GM19452 (cell line): ENCODE results near the gene PLEK.
"Not testable (repeated sequence)": the region's sequence is repeated elsewhere in the genome, so short reads cannot be mapped to it uniquely, and the experiment has no call there.

Source experiments
- ATAC-seq: cut with Tn5 transposase; IDR thresholded peaks from one replicate; pipeline ENCODE4 v1.9.1; 2021; ENCODE audit not compliant: unreplicated experiment

Gene PLEK

GRCh38 chr2:68365087-68365486 is at the start of gene PLEK:
Gene PLEK, plus strand, starts transcription at chr2:68365282. Its CDS starts 70 bp downstream, at chr2:68365352.
- ATAC-seq, result peak; percentile 66

DNA sequence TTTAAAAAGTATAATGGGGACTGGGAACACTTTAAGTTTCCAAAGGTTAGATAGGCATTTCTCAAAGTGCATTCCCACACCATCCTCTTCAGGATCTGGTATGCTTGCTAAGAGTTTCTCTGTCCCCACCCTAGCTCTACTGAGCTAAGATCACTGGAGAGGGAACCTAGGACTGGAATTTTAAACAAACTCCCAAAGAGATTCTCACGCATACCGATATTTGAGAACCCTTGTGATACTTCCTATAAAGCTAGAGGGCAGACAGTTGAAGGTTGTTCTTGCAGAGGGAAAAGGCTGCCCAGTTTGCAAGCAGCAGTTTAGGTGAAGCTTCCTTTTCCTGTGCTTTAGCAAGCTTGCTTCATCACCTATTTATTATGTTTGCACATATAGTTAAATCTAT is 49.0 kb upstream of the PLEK start:
- ATAC-seq, result no peak

DNA sequence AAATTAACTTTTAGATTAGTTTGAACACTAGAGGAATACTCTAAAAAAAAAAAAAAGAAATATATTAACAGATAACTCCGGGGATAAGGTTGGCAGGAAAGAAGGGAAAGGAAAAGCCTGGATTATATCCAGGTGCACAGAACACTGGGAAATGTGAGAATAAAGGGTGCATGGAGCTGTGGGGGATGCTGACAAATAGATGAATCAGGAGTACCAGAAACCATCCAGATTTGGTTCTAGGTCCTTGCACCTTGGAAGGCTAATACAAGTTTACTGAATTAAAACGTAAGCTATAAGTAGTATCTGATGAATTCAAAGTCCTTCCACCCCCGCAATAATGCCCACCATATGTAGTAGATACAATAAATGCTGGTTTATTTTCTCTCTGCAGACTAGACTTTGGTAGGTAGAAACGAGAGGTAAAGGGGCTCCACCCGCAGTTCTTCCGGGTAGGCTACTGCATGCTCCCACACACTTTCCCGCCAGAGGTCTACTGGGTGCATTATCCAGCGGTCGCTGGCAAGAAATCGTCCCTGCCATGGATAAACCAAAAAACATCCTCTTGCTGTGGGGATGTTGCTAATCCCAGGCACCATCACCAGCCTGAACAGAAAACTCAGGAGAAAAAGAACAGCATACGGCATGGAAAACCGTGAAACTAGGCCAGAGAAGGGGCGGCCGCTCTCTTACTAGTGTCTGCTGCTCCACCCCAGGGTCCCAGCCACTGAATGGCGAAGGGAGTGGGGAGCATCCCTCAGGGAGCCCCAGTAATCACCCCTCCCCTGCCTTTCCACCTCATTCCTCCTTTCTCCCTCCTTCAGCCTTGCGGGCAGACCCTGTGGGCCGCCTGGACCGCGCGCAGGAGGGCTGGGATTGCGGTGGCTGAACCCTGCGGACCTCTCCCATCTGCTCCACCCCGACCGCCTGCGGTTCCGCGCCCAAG is 46.8 kb upstream of the PLEK start:
- ATAC-seq, result no peak

- ATAC-seq, result no peak
Measured at GRCh38 chr2:68318914-68319397, 46.1 kb upstream of the PLEK start.

- no peak for ATAC-seq
Measured at GRCh38 chr2:68319398-68320117, 45.5 kb upstream of the PLEK start, which contains the start of gene CNRIP1. Gene CNRIP1, minus strand, starts transcription at chr2:68319949. Its CDS starts 549 bp downstream, at chr2:68319400.

DNA sequence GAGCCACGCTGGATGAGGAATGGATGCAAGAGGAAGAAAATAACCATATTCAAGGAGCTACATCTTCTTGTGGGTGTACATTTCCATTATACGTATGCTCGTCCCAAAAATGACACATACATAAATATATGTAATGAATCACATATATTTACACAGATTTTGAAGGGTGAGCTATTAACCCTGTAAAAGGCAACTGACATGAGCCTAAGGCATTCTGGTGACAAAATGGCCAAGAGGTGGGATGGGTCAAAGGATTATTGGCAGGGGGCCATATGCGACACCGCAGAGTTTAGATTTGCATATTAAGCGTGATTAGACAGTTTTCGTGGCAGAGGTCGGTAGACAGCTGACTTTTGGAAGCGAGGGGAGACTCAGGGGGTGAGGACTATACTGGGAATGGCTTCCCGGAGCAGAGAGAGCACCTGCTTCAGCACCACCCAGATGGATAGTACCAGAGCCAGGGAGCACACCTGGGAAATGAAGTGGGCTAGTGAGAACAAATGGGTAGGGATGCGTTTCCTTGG is 44.9 kb upstream of the PLEK start:
- no peak for ATAC-seq

DNA sequence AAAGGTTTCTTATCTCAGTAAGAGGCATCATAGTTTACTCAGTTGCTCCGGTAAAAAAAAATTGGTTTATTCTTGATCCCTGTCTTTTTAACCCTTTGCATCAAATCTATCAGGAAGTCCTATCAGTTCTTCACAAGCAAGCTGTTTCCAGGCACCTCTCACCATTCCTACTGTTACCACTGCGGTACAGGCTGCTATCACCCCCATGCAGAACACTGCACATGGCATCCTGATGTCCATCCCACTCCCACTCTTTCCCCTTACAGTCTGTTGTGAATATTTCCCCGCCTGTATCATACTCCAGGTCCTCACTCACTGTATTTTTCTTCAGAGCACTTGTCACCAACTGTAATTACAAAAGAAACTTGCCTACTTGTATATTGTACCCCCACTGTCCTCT is 40.0 kb upstream of the PLEK start:
- no peak for ATAC-seq

- no peak for ATAC-seq
Measured at GRCh38 chr2:68328901-68329300, 36.2 kb upstream of the PLEK start.

DNA sequence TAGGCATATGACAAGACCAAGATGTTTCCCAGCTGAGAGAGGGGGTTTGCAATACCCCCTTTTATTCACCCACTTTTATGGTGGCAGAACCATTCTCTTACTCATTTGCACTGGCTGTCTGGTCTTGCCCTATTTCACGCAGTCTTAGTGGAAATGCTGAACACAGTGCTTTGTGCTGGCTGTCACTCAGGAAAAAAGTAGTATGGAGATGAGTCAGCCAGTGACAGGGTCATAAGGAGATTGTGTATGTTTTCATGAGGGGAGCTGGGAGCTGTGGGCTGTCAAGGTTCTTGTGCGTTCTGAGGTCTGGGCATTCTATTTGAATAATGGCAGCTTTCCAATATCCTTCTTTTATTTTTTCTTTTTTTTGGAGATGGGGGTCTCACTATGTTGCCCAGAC is 34.4 kb upstream of the PLEK start:
- ATAC-seq, result no peak

DNA sequence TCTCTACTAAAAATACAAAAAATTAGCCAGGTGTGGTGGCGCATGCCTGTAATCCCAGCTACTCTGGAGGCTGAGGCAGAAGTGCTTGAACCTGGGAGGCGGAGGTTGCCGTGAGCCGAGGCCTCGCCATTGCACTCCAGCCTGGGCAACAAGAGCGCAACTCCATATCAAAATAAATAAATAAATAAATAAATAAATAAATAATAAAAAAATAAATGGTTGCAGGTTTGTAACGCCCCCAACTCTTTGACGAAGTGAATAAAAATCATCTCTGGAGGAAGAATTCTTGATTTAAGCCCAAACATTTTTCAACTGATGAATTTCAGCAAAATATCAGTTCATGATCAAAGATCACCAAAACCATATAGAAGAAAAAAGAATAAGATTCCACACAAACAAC is 32.1 kb upstream of the PLEK start:
- ATAC-seq, result no peak

DNA sequence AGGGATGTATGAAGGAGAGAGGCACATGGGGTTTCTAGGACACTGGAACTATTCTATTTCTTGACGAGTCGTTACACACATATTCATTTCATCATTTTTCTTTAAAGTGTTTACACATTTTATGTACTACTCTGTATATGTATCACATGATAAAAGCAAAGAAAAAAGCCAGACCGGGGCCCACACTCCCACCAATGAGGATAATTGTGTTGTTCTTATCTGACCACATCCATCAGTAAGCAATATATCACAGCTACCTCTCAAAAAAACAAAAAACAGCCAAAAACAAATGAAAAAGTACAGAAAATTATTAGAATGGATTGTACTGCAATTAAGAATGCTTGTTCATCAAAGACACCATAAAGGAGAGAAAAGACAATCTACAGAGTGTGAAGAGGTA is 31.2 kb upstream of the PLEK start:
- ATAC-seq, result no peak

DNA sequence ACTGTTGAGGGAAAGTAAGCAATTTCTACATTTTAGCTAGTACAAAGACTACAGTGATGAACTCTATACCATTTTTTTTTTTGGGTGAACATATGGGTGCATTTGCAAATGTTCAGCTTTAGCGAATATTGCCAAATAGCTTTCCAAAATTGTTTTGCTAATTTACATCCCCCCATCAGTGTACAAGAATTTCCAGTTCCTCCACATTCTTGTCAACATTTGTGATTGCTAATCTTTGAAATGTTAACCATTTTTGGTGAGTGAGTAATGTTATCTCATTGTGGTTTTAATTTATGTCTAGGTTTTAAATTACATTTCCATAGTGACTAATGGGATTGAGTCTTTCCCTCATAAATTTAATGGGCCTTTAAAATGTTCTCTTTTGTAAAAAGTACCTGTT is 28.9 kb upstream of the PLEK start:
- no peak for ATAC-seq

GRCh38 chr2:68340226-68341061 is 24.6 kb upstream of the PLEK start:
- ATAC-seq, result no peak

- ATAC-seq, result no peak
Measured at GRCh38 chr2:68341062-68341329, 24.1 kb upstream of the PLEK start.

GRCh38 chr2:68341583-68341982 is 23.5 kb upstream of the PLEK start:
- no peak for ATAC-seq

DNA sequence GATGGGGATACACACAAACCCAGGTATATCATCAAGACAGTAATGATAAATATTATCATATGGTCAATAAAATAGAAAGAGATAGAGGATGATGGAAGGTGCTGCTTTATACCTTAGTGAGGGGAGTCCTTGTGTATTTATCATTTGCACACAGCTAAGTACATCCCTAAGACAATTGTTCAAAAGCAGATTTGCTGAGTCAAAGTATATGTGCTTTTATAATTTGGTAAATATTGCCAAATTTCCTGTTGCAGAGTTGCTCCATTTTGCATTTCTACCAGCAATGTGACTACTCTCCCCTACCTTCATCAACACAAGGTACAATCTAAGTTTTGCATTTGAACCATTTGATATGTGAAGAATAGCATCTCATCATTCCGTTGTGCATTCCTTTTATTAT is 22.6 kb upstream of the PLEK start:
- no peak for ATAC-seq

GRCh38 chr2:68344031-68344430 is 21.1 kb upstream of the PLEK start:
- ATAC-seq, result no peak

- no peak for ATAC-seq
Measured at GRCh38 chr2:68345129-68345875, 19.8 kb upstream of the PLEK start.

- not testable (repeated sequence) for ATAC-seq
Measured at GRCh38 chr2:68349091-68349490, 16.0 kb upstream of the PLEK start.

- no peak for ATAC-seq
Measured at GRCh38 chr2:68351997-68352396, 13.1 kb upstream of the PLEK start.
